NOMO-1 treated with DMSO at 0.1 percent for 48 hours (cell line): ENCODE measurements around the gene SPRYD7.
"Not testable (repeated sequence)": the region's sequence is repeated elsewhere in the genome, so short reads cannot be mapped to it uniquely, and the experiment has no call there.

ENCODE experiments used
- DNase-seq: peaks from one replicate; lab custom pipeline; 2025; ENCODE audit not compliant: unreplicated experiment; lab: John Stamatoyannopoulos, UW

Gene SPRYD7

DNA sequence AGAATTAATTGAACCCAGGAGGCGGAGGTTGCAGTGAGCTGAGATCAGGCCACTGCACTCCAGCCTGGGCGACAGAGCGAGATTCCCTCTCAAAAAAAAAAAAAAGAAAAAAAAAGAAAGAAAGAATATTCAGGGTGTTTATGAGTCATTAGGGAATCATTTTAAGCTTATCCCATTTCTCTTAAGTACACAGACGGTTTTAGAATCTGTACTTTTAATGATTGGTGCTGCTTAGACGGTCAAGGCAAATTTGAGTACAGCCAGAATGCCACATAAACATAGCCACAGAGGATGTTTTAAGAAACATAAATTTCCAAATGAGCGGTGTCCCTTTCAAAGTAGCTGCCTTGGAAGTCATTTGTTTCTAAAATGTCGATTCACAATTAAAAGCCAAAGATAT lies 2.6 kb downstream of the SPRYD7 start:
- DNase-seq: no peak

- no peak for DNase-seq
Measured at GRCh38 chr13:49932868-49933267, 3.3 kb downstream of the SPRYD7 start.

DNA sequence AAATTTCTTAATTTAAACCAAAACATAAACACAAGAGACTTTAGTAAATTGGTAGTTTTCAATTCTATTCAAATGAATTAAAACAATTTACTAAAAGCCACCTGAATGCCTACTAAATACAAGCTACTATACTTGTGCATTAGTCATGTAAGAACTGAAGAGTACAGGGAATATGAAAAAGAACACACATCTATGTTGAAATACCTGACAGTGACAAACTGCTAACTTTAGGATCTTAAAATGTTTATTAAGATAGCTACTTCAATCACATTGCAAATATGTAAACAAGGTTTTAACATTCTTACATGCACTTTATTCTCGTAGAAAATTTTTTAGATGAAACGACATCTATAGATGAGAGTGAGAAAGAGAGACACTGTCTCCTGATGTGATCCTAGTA lies 4.1 kb downstream of the SPRYD7 start:
- DNase-seq: no peak

DNA sequence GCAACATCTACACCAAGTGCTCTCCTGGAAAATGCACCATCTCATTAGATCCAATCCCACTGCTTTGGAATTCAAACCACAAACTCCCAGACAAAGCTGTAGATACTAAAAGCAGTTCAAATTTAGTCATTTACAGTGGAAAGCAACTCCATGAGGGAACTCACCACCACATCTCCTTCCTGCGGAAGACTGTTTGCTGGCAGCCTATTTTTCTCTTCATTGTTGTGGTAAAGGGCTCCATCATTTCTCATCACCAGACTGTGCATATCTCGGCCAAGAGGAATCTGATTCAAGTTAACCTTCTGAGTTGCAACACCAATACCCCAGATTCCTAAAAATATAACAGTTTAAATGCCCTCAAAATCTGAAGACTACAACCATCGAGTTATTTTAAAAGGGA lies 8.4 kb downstream of the SPRYD7 start:
- DNase-seq: no peak

GRCh38 chr13:49925881-49926418 lies 10.2 kb downstream of the SPRYD7 start:
- no peak for DNase-seq

DNA sequence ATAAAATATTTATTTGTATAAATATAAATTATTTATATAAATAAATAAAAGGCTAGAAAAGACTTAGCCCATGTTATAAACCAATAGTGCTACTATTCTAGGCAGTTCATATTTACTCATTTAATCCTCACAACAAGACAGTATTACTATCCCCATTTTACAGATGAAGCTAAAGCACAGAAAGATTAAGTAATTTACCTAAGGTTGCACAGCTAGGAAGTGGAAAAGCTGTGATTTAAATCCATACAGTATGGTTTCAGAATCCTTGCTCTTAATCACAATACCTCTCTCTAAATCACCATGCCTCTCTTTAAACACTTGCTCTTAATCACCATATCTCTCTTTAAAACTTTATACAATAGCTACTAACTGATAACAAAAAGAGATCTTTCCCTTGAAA lies 13.8 kb downstream of the SPRYD7 start:
- no peak for DNase-seq

DNA sequence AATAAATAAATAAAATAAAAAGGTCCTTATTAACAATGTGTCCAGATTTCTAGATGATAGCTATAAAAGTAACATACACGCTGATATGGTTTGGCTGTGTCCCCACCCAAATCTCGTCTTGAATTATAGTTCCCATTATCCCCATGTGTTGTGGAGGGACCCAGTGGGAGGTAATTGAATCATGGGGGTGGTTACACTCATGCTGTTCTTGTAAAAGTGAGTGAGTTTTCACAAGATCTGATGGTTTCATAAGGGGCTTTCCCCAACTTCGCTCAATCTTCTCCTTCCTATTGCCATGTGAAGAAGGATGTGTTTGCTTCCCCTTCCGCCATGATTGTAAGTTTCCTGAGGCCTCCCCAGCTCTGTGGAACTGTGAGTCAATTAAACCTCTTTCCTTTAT lies 15.2 kb downstream of the SPRYD7 start:
- DNase-seq: not testable (repeated sequence)

- not testable (repeated sequence) for DNase-seq
Measured at GRCh38 chr13:49918106-49918505, 18.0 kb downstream of the SPRYD7 start.

DNA sequence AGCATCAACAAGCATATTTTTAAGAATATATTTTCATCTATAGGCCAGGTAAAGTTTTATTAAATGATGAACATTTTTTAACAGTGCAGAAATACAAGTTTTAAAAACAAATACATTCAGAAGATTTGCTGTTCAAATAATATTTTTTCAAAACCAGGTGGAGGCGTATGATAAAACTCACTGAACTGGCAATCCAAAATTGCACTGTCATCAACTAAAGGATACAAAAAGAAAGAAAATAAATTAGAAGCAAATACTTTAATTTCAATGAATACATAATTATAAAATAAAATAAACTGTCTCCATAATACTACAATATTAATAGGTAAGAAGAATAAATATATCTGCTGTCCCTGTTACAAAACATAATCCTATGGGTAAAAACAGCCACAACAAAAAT lies 21.2 kb downstream of the SPRYD7 start:
- no peak for DNase-seq

DNA sequence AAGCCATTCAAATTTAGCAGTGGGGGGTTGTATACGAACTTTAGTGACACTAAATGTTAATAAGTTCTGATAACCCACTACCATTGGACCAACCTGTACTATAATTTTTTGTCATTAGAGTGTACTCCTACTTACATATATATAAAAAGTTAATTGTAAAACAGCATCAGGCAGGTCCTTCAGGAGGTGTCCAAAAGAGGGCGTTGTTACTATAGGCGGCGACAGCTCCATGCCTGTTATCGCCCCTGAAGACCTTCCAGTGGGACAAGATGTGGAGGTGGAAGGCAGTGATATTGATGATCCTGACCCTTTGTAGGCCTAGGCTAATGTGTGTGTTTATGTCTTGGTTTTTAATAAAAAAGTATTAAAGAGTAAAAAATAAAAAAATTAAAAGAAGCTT lies 27.5 kb downstream of the SPRYD7 start:
- no peak for DNase-seq

DNA sequence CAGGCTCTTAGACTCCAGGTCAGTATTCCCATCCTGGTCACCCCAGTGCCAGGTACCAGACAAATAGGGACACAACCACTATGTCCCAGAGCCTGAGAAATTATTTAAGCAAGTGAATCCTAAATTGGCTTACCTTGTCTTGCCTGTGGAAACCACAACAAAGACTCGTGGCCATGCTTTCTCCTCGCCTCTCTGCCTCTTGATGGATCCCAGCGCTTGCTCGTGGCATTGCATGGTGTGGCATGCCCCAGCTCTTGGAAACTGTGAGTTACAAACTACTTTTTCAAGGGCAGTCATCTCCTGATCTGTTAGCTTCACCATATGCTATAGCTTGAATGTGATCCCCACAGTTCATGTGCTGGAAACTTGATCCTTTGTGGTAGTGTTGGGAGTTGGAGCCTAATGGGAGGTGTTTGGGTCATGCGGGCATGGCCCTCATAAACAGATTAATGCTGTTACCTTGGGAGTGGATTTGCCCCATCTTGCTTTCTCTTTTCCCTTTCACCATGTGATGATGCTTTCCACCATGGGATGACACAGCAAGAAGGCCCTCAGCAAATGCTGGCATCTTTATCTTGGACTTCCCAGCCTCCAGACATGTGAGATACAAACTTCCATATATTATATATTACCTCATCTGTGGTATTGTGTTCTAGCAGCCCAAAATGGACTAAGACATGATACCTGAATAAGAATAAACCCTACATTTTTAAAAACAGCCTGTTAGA lies 31.2 kb downstream of the SPRYD7 start:
- DNase-seq: no peak

DNA sequence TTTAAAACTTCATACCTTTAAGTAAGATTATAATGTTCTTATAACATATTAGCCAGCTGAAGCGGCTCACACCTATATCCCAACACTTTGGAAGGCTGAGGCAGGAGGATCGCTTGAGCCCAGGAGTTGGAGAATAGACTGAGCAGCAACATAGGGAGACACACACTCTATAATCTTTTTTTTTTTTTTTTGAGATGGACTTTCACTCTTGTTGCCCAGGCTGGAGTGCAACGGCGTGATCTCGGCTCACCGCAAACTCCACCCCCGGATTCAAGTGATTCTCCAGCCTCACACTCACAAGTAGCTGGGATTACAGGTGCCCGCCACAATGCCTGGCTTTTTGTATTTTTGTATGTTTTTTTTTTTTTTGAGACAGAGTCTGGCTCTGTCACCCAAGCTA lies 37.3 kb downstream of the SPRYD7 start:
- DNase-seq: no peak

DNA sequence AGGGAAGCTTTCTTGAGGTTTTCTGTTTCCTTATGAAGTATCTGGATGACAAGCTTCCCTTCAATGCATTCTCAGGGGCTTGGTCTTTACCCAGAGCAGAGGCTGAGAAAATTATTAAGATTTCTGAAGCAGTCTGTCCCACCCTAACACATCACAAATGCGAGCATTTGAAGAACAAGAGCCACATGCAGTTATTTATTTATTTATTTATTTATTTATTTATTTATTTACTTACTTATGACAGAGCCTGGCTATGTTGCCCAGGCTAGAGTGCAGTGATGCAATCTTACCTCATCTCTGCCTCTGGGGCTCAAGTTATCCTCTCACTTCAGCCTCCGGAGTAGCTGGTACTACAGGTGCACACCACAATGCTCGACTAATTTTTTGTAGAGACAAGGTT lies 38.4 kb downstream of the SPRYD7 start:
- DNase-seq: no peak

DNA sequence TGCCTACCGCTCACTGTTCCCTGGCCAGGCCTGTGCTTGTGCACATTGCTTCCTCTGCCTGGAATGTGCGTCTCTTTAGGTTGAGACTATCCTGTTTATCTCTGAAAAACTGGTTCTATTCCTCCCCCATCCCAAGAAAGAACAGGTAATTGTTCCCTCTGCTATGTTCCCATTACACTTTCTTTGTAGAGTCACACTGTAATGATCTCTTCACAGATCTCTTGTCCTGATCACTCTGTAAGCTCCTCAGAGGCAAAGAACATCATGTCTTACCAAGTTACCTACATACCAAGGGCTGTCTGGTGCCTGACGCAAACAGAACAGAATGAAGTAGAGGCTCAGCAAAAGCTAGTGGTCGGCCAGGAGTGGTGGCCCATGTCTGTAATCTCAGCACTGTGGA lies 40.3 kb downstream of the SPRYD7 start:
- DNase-seq: no peak

- DNase-seq: no peak
Measured at GRCh38 chr13:49893591-49893990, 42.5 kb downstream of the SPRYD7 start.

DNA sequence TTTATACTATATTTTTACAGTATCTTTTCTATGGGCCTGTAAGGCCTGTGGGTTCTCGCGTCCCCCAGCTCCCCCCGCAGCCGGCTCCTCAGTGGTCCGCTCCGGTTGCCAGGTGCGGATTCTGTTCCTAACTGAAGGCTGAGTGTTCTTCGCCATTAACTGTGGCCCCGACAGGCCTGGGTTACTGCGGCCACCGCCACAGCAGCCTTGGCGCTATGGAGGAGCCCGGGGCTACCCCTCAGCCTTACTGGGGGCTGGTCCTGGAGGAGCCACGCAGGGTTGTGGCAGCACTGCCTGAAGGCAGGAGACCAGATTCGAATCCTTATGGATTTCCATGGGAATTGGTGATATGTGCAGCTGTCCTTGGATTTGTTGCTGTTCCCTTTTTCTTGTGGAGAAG lies 45.8 kb downstream of the SPRYD7 start:
- no peak for DNase-seq

DNA sequence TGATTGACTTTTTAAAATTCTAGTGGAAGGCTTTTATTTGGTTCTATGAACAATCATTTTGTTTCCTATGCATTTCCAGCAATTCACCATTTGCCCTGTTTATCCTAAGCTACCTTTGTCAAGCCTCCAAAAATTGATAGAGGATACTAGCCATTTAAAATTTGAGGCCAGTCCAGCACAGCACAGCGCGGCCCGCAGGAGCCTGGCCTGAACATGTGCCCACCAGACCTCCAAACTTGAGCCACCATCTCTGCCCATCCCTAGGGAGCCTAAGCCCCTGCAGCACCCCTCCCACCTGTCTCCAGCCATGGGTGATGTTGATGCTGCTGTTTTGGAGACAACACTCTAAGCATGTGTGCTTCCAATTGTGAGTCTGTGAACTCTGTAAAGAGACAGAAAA lies 57.5 kb downstream of the SPRYD7 start:
- DNase-seq: no peak

DNA sequence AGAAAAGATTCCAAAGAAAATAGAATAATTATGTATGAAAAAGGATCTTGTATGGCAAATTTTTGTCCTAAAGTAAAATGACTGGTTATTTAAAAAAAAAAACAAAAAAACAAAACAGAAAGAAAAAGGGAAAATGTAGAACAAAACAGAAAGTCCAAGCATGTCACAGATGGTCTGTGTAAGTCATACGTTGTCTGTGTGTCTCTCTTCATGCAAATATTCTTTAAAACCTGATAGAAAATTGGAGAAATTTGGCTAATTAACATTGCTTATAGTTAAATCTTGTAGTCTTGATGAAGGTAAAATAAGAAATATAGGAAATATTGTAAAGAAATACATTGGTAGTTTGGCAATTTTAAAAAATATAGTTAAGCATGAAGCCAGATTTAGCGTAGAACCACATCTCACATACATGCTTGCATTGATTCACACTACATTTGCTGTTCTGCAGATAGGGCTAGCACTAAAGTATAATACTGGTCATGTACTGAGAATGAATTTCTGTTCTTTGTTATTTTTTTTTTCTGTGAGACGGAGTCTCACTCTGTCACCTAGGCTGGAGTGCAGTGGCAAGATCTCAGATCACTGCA lies 58.4 kb downstream of the SPRYD7 start:
- no peak for DNase-seq

- no peak for DNase-seq
Measured at GRCh38 chr13:49874430-49874829, 61.7 kb downstream of the SPRYD7 start.

- DNase-seq: no peak
Measured at GRCh38 chr13:49869519-49869918, 66.6 kb downstream of the SPRYD7 start.

DNA sequence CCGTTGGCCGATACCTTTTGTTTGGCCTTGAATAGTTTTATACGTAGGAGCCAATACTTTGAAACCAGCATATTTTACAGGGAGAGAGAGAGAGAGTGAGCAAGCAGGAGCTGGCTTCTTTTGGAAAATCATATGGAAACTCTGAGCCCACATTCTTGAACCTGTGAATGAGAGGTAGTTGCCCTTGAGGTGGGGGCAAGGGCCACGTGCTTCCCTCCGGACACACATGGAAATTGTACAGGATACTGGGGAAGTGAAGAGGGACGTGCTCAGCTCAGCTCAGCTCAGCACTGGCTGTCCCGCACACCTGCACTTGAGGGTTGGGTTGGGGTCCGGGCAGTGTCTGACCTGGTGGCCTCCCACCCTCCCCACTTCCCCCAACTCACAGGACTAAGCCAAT lies 68.3 kb downstream of the SPRYD7 start:
- DNase-seq: no peak

GRCh38 chr13:49865218-49865617 lies 70.9 kb downstream of the SPRYD7 start:
- no peak for DNase-seq

DNA sequence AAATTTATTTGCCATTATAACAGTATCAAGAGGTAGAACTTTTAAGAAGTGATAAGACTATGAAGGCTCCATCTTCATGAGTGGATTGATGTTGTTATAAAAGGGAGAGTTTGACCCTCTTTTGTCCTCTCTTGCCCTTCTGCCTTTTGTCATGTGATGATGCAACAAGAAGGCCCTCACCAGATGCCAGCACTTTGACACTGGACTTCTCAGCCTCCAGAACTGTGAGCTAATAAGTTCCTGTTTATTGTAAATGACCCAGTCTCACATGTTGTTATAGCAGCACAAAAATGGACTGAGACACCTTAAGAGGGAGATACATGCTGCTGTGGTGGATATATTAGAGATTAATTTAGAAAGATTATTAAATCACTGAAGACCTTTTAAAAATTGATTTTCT lies 71.6 kb downstream of the SPRYD7 start:
- no peak for DNase-seq
